HepG2 (cell line): Measurements from ENCODE around the gene ATR. TPM values are rescaled to one million over a fixed set of nuclear protein-coding genes. Genes with fewer than 3 reads are reported as not detected.

ENCODE experiments used
- DPF2 ChIP-seq: sonication (generic); formaldehyde crosslinking; IDR thresholded peaks from 2 replicates; pipeline ENCODE4 v1.4.0; 2020; ENCODE audit warnings: mild to moderate bottlenecking, low read depth, missing genetic modification reagents, borderline replicate concordance
- EZH2 ChIP-seq: conservative IDR thresholded peaks from 2 replicates; pipeline ENCODE4 v1.6.1; 2012; ENCODE audit warnings: mild to moderate bottlenecking, low read depth, low read length, moderate library complexity
- GATAD1 ChIP-seq: IDR thresholded peaks from 2 replicates; pipeline ENCODE4 v1.6.1; 2016; ENCODE audit warnings: missing genetic modification reagents, missing compliant biosample characterization
- KDM5A ChIP-seq: fragments of 200-600 bp; sonication (generic); IDR thresholded peaks from 2 replicates; pipeline ENCODE4 v1.7.0; 2018; ENCODE audit warnings: antibody characterized with exemption, mild to moderate bottlenecking, low read length, borderline replicate concordance
- NFYC ChIP-seq: IDR thresholded peaks from 2 replicates; pipeline ENCODE4 v1.6.1; 2016; ENCODE audit warnings: missing genetic modification reagents, missing compliant biosample characterization
- RCOR2 ChIP-seq: IDR thresholded peaks from 2 replicates; pipeline ENCODE4 v1.6.1; 2016; ENCODE audit warnings: missing biosample characterization, missing genetic modification reagents
- SOX5 ChIP-seq: IDR thresholded peaks from 2 replicates; pipeline ENCODE4 v1.6.1; 2016; ENCODE audit warnings: borderline replicate concordance
- SRF ChIP-seq: IDR thresholded peaks from 2 replicates; pipeline ENCODE4 v1.6.1; 2011; ENCODE audit warnings: mild to moderate bottlenecking, low read depth, low read length, moderate library complexity
- TOE1 ChIP-seq: sonication (generic); formaldehyde crosslinking; IDR thresholded peaks from 2 replicates; pipeline ENCODE4 v1.4.0; 2020; ENCODE audit warnings: mild to moderate bottlenecking, missing genetic modification reagents
- ZNF720 ChIP-seq: sonication (generic); formaldehyde crosslinking; IDR thresholded peaks from 2 replicates; pipeline ENCODE4 v1.4.0; 2020; ENCODE audit warnings: missing genetic modification reagents
- polyA plus RNA-seq, 8 experiments: library from polyadenylated mRNA; depleted of rRNA in 3 of 8; stranded (reverse) in 7 of 8; unstranded in 1 of 8; fragments of >200 nt; fragmentation: Illumina TruSeq in 4 of 8; extraction: Trizol in 4 of 8; gene quantifications; 2 replicates each; pipeline versions ENCODE4 v1.2.1 to v1.2.3, GENCODE V29; 2011 to 2016; ENCODE audit warnings: low read depth in 4 of 8, missing spikeins in 1 of 8, mixed read lengths in 1 of 8; ENCODE audit not compliant: insufficient read depth in 1 of 8
- total RNA-seq, 5 experiments: library from RNA; depleted of rRNA; stranded (reverse); fragments of >200 nt; fragmentation: Illumina TruSeq; extraction: Trizol; gene quantifications; 2 replicates each; pipeline ENCODE4 v1.2.3, GENCODE V29; 2016; ENCODE audit warnings: low read depth in 1 of 5
- TF ChIP-seq, protein P1 (sequence below): fragments of 450-650 bp; IDR thresholded peaks from 2 replicates; pipeline ENCODE4 v1.6.1; 2016
- TF ChIP-seq, protein P2 (sequence below): sonication (generic); formaldehyde crosslinking; IDR thresholded peaks from 2 replicates; pipeline ENCODE4 v1.8.1; 2023; ENCODE audit warnings: mild to moderate bottlenecking, moderate library complexity, missing genetic modification reagents
- TF ChIP-seq, protein P3 (sequence below): sonication (generic); formaldehyde crosslinking; IDR thresholded peaks from 2 replicates; pipeline ENCODE4 v1.4.0; 2020; ENCODE audit warnings: missing genetic modification reagents, low read depth, mild to moderate bottlenecking, borderline replicate concordance
- TF ChIP-seq, protein P4 (sequence below): sonication (generic); formaldehyde crosslinking; IDR thresholded peaks from 2 replicates; pipeline ENCODE4 v1.5.1; 2020; ENCODE audit warnings: missing genetic modification reagents, mild to moderate bottlenecking, borderline replicate concordance
- TF ChIP-seq, protein P5 (sequence below): IDR thresholded peaks from 2 replicates; pipeline ENCODE4 v1.6.1; 2016; ENCODE audit warnings: missing biosample characterization, missing genetic modification reagents, low read depth
- TF ChIP-seq, protein P6 (sequence below): sonication (generic); formaldehyde crosslinking; IDR thresholded peaks from 2 replicates; pipeline ENCODE4 v1.5.0; 2020; ENCODE audit warnings: mild to moderate bottlenecking, missing genetic modification reagents
- TF ChIP-seq, protein P7 (sequence below): sonication (generic); formaldehyde crosslinking; IDR thresholded peaks from 2 replicates; pipeline ENCODE4 v1.4.0; 2020; ENCODE audit warnings: missing genetic modification reagents, borderline replicate concordance

The ATR gene
- total and polyA plus RNA-seq, 2 of the 13 experiments (the other 11 are each of a cell fraction or from before 2014, with no cell fraction given) = 6.6 to 17.0 TPM

DNA sequence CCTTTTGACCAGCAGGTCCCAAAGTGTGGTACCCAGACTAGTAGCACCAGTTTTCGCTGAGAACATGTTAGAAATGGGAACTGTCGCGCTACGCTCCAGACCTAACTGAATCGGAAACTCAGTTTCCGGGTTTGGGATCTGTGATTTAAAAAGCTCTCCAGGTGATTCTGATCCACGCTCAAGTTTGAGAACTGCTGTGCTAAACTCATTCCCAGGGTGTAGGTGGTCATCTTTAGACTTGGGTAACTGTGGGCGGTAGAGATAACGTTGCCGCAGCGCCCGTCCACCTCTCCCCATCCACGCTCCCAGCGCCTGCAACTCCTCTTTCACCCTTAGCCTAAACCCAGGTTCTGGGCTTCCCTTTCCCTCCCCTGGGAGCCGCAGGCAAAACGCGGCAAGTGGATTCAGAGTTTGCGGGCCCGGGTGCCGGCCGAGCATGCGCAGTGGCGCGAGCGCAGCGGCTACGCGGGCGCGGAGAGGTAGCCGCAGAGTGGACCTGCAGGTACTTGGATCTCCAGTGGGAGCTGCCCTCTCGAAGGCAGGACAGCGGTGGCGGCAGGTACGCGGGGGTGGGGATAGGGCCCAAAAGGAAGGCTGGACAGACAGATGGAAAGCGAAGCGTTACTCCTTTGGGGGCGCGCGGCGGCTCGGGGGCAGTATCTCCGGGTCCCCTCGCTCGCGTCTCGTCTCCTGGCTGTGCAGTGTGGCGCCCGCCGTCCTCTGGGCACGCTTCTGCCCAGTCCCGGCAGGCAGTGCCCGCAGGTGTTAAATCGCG lies 17.6 kb upstream of the ATR start, which contains the start of gene PLS1 (continued):
- TF ChIP-seq, protein P1, sequence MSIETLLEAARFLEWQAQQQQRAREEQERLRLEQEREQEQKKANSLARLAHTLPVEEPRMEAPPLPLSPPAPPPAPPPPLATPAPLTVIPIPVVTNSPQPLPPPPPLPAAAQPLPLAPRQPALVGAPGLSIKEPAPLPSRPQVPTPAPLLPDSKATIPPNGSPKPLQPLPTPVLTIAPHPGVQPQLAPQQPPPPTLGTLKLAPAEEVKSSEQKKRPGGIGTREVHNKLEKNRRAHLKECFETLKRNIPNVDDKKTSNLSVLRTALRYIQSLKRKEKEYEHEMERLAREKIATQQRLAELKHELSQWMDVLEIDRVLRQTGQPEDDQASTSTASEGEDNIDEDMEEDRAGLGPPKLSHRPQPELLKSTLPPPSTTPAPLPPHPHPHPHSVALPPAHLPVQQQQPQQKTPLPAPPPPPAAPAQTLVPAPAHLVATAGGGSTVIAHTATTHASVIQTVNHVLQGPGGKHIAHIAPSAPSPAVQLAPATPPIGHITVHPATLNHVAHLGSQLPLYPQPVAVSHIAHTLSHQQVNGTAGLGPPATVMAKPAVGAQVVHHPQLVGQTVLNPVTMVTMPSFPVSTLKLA = 0 out of 2 replicates have a peak, but pooled peaks have one; percentile 7
- no peak for TF ChIP-seq EZH2
- TF ChIP-seq RCOR2 (CRISPR knock-in tag) = peak; percentile 50; the same call in 1 of the 2 replicates
- TF ChIP-seq, protein P2, sequence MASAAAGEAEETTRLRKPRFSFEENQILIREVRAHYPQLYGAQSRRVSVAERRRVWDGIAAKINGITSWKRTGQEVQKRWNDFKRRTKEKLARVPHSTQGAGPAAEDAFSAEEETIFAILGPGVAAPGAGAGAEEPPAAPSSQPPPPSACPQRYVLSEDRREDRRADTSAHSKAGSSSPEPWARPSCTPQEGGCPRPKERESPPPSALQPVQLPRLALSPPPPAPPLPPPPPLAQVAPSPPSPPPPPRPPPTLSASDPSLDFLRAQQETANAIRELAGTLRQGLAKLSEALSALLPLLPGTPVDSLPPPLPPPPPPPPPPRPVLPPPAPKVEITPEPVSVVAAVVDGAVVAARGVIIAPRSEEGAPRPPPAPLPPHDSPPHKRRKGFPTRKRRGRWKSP (CRISPR knock-in tag) = peak; percentile 71; the same call in 1 of the 2 replicates
- TF ChIP-seq, protein P3, sequence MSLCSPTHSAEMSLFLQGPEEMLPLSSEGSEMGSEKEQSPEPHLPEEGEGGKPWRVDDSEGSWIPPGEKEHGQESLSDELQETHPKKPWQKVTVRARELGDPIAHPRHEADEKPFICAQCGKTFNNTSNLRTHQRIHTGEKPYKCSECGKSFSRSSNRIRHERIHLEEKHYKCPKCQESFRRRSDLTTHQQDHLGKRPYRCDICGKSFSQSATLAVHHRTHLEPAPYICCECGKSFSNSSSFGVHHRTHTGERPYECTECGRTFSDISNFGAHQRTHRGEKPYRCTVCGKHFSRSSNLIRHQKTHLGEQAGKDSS (CRISPR knock-in tag) = peak; percentile 24; the same call in 1 of the 2 replicates
- TF ChIP-seq, protein P4, sequence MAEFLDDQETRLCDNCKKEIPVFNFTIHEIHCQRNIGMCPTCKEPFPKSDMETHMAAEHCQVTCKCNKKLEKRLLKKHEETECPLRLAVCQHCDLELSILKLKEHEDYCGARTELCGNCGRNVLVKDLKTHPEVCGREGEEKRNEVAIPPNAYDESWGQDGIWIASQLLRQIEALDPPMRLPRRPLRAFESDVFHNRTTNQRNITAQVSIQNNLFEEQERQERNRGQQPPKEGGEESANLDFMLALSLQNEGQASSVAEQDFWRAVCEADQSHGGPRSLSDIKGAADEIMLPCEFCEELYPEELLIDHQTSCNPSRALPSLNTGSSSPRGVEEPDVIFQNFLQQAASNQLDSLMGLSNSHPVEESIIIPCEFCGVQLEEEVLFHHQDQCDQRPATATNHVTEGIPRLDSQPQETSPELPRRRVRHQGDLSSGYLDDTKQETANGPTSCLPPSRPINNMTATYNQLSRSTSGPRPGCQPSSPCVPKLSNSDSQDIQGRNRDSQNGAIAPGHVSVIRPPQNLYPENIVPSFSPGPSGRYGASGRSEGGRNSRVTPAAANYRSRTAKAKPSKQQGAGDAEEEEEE (CRISPR knock-in tag) = no peak
- 0 out of 2 replicates have a peak, but pooled peaks have one; percentile 24 for TF ChIP-seq KDM5A
- peak; percentile 91; the same call in 1 of the 2 replicates for TF ChIP-seq TOE1 (CRISPR knock-in tag)
- TF ChIP-seq GATAD1 (CRISPR knock-in tag) = peak; percentile 73
- TF ChIP-seq, protein P5, sequence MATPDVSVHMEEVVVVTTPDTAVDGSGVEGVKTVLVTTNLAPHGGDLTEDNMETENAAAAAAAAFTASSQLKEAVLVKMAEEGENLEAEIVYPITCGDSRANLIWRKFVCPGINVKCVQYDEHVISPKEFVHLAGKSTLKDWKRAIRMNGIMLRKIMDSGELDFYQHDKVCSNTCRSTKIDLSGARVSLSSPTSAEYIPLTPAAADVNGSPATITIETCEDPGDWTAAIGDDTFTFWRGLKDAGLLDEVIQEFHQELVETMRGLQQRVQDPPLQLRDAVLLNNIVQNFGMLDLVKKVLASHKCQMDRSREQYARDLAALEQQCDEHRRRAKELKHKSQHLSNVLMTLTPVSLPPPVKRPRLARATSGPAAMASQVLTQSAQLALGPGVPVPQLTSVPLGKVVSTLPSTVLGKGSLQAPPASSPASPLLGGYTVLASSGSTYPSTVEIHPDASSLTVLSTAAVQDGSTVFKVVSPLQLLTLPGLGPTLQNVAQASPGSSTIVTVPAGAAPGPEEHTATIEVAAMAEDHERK (CRISPR knock-in tag) = no peak
- TF ChIP-seq, protein P6, sequence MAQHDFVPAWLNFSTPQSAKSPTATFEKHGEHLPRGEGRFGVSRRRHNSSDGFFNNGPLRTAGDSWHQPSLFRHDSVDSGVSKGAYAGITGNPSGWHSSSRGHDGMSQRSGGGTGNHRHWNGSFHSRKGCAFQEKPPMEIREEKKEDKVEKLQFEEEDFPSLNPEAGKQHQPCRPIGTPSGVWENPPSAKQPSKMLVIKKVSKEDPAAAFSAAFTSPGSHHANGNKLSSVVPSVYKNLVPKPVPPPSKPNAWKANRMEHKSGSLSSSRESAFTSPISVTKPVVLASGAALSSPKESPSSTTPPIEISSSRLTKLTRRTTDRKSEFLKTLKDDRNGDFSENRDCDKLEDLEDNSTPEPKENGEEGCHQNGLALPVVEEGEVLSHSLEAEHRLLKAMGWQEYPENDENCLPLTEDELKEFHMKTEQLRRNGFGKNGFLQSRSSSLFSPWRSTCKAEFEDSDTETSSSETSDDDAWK (CRISPR knock-in tag) = no peak
- TF ChIP-seq ZNF720 (CRISPR knock-in tag) = no peak
- no peak for TF ChIP-seq DPF2 (CRISPR knock-in tag)
- TF ChIP-seq, protein P7, sequence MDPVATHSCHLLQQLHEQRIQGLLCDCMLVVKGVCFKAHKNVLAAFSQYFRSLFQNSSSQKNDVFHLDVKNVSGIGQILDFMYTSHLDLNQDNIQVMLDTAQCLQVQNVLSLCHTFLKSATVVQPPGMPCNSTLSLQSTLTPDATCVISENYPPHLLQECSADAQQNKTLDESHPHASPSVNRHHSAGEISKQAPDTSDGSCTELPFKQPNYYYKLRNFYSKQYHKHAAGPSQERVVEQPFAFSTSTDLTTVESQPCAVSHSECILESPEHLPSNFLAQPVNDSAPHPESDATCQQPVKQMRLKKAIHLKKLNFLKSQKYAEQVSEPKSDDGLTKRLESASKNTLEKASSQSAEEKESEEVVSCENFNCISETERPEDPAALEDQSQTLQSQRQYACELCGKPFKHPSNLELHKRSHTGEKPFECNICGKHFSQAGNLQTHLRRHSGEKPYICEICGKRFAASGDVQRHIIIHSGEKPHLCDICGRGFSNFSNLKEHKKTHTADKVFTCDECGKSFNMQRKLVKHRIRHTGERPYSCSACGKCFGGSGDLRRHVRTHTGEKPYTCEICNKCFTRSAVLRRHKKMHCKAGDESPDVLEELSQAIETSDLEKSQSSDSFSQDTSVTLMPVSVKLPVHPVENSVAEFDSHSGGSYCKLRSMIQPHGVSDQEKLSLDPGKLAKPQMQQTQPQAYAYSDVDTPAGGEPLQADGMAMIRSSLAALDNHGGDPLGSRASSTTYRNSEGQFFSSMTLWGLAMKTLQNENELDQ (CRISPR knock-in tag) = peak; percentile 63; the same call in 1 of the 2 replicates
- TF ChIP-seq SOX5 (CRISPR knock-in tag) = no peak
- TF ChIP-seq NFYC (CRISPR knock-in tag) = peak; percentile 24; the same call in 1 of the 2 replicates
- TF ChIP-seq SRF = no peak
